Stimulated activated naive CD8-positive, alpha-beta T cell treated with anti-CD3 and anti-CD28 coated beads, Interleukin-15, Interleukin-2, amounts not matched to agents 100 U/mL and 50 U/mL, for 24 hours (primary cell): ENCODE measurements around the gene RSAD1.
"Not testable (repeated sequence)": the region's sequence is repeated elsewhere in the genome, so short reads cannot be mapped to it uniquely, and the experiment has no call there.

ENCODE experiments used
- ATAC-seq: fragments of 150-1000 bp; cut with Tn5 transposase; one replicate; pipeline ENCODE4 v1.10.0; 2021
- DNase-seq: peaks from one replicate; pipeline ENCODE4 v3.0.0; 2021

The RSAD1 gene

DNA sequence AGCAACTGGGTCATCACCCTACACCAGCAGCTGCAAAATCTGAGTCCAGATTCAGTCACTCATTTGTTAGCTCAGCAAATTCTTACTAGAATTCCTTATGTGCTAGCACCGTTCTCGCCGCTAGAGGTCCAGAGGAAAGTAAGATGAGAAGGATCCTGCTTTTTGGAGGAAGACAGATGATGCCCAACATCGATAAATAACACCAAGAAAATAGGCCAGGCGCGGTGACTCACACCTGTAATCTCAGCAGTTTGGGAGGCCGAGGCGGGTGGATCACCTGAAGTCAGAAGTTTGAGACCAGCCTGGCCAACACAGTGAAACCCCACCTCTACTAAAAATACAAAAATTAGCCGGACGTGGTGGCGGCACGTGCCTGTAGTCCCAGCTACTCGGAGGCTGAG, 5.9 kb upstream of the RSAD1 start:
- not testable (repeated sequence) for ATAC-seq, DNase-seq

DNA sequence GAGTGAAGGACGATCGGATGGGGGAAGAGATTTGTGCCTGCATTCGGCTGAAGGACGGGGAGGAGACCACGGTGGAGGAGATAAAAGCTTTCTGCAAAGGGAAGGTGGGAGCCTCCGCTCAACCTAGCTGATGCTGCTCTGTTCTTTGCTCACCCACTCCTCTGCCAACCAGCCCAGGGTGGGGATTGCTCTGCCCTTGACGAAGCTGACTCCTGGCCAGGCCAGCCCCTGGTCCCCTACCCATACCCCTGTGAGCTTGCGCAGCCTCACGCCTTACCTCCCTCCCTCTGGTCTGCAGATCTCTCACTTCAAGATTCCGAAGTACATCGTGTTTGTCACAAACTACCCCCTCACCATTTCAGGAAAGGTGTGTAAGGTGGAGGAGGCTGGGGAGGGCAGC, 4.8 kb upstream of the RSAD1 start:
- ATAC-seq (no peak), DNase-seq (no peak)

DNA sequence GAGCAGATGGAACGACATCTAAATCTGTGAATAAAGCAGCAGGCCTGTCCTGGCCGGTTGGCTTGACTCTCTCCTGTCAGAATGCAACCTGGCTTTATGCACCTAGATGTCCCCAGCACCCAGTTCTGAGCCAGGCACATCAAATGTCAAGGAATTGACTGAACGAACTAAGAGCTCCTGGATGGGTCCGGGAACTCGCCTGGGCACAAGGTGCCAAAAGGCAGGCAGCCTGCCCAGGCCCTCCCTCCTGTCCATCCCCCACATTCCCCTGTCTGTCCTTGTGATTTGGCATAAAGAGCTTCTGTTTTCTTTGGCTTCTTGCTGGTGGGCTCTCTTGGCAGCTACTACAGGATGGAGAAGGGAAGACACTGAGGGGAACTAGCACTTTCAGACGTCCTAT, 4.1 kb upstream of the RSAD1 start:
- no peak for ATAC-seq

DNA sequence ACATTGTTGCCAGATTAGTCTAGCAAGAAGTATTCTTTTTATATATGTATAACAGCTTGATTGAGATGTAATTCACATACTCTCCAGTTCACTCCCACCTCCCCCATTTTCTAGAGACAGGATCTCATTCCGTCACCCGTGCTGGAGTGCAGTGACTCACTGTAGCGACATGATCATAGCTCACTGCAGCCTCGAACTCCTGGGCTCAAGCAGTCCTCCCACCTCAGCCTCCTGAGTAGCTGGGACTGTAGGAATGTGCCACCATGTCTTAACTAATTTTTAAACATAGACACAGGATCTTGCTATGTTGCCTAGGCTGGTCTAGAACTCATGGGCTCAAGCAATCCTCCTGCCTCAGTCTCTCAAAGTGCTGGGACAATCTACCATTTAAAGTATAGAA, 3.3 kb upstream of the RSAD1 start:
- no peak for DNase-seq
- no peak for ATAC-seq

More for the DNA sequence above, 4.1 kb upstream of the RSAD1 start:
- no peak for DNase-seq

DNA sequence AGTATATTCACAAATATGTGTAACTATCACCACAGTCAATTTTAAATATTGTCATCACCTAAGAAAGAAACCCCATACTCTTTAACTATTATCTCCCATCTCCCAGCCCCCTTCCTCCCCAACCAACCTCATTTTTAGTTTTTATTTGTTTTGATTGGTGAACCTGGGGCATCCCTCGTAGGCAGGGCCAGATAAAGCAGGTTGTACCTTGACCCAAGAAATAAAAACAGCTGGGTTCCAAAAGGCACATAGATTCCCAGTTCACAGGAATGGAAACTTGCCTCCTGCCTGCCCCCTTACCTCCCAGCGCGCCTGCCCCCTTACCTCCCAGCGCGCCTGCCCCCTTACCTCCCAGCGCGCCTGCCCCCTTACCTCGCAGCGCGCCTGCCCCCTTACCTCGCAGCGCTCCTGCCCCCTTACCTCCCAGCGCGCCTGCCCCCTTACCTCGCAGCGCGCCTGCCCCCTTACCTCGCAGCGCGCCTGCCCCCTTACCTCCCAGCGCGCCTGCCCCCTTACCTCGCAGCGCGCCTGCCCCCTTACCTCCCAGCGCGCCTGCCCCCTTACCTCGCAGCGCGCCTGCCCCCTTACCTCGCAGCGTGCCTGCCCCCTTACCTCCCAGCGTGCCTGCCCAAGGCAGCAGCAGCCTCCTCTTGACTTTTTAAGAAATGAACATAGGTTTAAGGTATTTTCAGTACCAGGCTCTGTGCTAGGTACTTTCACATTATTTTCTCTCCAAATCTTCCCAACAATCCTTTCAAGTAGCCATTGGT, 2.7 kb upstream of the RSAD1 start:
- not testable (repeated sequence) for ATAC-seq, DNase-seq

DNA sequence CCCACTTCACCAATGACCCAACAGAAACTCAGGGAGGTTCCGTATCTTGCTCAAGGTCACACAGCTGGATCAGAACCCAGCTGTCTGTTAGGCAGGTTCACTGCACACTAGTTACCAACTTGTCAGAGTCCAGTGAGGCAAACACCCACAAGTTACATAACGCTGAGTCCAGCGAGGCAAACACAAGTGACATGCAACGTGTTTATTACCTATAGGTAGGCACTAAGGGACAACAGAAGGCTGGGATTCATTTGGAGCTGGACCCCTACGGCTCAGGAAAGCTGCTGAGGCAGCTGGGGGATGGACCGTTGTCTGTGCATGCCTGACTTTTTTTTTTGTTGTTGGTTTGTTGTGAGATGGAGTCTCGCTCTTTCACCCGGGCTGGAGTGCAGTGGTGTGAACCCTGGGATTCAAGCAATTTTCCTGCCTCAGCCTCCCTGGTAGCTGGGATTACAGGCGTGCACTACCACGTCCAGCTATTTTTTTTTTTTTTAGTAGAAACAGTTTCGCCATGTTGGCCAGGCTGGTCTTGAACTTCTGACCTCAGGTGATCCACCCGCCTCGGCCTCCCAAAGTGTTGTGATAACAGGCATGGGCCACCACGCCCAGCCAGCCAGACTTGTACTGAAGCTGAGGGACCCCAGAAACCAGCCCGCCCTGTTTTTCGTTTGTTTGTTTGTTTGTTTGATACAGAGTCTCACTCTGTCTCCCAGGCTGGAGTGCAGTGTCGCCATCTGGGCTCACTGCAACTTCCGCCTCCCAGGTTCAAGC, 1.9 kb upstream of the RSAD1 start:
- DNase-seq (no peak), ATAC-seq (no peak)

DNA sequence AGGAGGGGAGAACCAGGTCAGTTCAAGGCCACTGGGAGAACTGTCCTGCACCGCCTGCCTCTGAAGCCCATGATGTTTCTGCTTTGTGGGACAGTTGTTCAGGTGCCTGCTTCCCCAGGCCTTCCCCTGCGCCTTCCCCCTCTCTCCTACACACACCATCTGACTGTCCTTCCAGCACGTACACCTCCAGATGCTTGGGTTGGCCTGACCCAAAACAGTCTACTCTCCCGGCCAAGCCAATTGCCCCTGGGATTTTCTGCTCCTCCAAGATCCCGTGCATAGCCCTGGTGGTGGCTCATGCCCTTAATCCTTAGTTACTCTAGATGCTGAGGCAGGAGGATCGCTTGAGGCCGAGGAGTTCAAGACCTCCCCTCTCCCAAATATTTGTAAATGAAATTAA, 684 bp upstream of the RSAD1 start:
- ATAC-seq (no peak), DNase-seq (no peak)

DNA sequence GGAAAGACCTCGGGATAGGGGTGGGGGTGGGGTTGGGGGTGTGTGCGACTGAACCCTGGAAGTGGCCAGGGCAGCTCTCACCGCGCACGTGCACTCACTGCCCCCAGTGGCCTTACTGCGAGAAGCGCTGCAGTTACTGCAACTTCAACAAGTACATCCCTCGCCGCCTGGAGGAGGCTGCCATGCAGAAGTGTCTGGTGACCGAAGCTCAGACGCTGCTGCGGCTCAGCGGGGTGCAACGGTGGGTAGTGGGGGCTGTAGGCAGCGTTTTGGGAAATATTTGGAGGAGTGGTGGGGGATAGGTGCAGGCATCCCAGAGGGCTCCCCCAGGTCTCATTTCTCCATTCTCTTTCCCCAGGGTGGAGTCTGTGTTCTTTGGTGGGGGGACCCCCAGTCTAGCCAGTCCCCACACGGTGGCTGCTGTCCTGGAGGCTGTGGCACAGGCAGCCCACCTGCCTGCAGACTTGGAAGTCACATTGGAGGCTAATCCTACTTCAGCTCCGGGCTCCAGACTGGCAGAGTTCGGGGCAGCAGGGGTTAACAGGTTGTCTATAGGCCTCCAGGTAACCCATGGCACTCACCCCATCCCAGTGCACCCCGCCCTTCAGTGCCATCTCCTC, 972 bp downstream of the RSAD1 start:
- ATAC-seq = peak; percentile 30
- DNase-seq = peak; percentile 72

DNA sequence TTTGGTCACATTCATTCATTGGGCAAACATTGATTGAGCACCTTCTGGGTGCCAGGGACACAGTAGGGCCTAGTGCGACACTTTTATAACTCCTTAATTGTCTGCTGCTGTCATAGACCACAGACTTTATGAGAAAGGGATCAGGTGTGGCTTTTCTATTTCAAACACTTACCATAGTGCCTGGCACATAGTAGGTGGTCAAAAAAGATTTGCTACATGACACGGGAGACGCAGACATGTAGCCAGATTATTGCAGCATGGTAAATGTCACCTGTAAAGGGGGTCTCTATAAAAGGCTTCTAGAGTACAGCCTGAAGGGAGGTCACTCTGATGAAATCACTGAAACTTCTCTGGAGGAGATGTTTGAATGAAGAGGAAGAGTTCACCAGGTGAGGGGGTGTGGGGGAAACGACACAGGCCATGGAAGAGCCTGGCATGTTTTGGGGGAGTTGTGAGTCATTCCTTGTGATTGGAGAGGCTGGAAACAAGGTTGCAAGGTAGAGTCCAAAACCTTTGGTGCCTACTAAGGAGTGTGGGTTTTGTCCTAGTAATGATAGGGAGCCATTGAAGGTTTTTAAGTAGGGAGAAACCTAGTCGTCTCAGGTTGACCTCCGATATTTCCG, 1.6 kb downstream of the RSAD1 start:
- ATAC-seq = no peak
- no peak for DNase-seq

DNA sequence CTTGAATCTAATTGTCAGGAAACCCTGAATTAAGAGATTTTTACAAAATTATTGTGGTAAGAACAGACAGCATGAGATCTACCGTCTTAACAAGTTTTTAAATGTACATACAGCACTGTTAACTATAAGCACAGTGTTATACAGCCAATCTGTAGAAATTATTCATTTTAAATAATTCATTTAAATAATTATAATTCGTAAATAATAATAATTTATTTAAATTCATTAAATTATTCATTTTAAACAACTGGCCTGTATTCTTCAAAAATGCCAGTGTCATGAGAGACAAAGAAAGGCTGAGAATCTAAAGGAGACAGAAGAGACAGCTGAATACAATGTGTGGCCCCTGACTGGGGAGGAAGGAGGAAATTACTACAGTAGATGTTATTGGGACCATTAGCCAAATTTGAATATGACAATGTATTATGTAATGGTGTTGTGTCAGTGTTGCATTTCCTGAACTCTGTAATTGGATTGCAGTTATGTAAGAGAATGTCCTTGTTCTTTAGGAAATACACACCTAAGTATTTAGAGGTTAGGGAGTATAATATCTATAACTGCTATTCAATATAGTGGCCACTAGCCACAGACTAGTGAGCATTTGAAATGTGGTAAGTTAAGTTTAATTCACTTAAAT, 2.3 kb downstream of the RSAD1 start:
- ATAC-seq (no peak), DNase-seq (no peak)

DNA sequence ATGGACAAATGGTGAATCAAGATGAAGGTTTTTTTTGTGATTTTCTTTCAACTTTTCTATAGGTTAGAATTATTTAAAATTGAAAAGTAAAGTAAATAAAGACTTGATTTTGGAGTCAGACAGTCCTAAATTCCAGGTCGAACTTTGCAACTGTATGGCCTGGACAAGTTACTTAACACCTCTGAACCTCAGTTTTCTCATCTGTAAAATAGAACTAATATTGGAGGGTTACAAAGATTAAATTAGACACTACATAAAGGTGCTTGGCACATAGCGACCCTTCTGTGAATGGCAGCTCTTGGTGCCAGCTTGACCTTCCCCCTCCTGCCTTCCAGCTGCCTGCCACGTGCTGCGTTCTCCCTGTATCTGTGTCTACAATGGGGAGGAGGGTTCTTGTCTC, 3.0 kb downstream of the RSAD1 start:
- no peak for ATAC-seq

DNA sequence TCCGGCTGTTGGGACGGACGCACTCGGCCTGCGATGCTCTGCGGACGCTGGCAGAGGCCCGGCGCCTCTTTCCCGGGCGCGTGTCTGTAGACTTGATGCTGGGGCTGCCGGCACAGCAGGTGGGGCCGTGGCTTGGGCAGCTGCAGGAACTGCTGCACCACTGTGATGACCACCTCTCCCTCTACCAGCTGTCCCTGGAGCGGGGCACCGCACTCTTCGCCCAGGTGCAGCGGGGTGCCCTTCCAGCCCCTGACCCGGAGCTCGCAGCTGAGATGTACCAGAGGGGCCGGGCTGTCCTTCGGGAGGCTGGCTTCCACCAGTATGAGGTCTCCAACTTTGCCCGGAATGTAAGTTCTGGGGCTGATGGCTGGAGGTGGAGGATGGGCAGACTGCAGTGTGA, 3.5 kb downstream of the RSAD1 start:
- ATAC-seq (no peak), DNase-seq (no peak)

More for the DNA sequence above, 3.0 kb downstream of the RSAD1 start:
- no peak for DNase-seq

DNA sequence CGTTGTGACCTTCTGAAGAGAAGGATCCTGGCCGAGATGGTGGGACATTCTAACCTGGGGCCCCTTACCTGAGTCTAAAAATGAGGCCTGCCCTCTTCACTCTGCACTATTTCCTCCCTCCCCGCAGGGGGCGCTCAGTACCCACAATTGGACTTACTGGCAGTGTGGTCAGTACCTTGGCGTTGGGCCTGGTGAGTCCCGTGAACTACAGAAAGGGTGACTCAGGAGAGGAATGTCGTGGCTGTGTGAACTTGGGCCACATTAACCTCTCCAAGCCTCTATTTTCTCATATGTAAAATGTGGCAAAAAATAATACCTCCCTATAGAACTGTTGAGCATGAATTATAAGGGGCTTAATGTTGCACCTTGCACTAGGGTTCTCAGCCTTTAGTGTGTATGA, 3.9 kb downstream of the RSAD1 start:
- peak; percentile 17 for ATAC-seq
- DNase-seq = peak; percentile 87

DNA sequence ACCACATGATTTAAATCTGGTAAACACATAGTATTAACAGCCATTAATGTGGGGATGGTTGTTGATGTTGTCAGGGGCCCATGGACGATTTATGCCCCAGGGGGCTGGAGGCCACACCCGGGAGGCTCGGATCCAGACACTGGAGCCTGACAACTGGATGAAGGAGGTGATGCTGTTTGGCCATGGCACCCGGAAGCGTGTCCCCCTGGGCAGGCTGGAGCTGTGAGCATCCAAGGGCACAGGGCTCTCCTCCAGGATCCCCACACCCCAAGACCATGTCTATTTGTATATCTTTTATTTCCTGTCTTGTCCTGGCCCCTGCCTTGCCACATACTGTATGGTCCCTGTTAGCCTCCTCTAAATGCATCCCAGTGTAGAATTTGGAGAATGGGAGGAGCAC, 4.6 kb downstream of the RSAD1 start:
- ATAC-seq (no peak), DNase-seq (no peak)

DNA sequence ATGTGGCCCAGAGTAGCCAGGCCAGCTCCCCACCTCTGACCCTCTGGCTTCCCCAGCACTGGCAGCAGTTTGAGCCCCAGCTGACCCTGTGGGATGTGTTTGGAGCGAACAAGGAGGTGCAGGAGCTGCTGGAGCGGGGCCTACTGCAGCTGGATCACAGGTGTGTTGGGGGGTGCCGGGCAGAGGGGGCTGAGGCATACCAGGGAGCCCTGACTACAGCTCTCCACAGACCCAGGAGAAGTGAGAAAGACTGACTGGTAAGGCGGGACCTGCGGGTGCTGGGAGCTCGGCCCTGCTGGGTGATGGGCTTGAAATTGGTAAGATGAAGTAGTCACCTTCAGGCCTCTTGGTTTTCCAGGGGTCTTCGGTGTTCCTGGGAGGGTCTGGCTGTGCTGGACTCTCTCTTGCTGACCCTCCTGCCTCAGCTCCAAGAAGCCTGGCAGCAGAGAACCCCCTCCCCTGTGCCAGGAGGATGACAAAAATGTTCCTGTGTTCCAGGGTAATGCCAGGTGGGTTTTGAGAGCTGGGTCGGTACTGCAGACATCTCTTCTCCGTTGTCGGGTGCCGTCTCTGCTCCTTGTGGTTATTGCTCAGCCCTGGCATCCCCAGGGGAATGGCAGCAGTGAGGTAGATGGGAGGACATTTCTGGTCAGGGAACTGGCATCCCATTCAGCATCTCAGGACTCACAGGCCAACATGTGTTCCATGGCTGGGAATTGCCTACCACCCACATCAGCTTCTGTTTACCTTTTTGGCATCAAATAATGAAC, 5.9 kb downstream of the RSAD1 start:
- no peak for ATAC-seq
- DNase-seq = no peak

DNA sequence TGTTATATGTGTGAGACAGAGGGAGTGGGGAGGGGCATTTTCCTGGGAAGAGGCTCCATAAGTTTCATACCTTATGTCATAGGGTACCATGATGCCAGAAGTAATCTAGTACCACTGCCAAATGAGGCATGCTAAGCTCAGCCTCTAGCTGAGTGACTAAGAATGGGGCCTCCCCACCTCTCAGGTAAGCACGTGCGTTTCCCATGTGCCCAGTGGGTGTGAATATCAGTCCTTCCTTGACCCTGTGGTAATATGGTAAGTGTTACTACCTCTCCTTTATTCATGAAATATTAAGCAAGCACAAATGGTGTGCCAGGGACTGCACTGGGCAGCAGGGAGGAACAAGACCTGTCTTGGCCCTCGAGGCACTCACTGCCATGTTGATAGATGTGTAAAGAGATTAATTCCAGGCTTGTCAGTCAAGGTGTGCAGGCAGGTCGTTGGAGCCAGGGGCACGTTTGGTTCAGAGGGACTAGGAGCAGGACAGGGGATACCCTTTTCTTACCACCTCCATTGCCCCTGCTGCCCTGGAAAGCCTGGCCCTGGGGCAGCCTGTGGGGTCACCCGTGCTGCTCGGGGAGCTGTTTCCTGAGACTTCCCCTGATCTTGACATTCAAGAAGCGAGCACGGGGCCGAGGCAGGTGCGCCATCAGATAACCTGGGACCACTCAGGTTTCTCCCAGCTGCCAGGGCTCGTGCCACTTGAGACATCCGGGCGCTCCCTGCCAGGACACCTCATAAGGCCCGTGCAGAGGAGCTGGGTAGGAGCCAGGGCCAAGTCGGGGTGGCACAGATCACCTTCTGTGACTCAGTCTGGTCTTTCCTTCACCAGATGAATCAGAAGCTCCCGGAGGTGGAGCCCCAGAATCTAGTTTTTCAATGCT, 8.8 kb downstream of the RSAD1 start:
- no peak for DNase-seq

DNA sequence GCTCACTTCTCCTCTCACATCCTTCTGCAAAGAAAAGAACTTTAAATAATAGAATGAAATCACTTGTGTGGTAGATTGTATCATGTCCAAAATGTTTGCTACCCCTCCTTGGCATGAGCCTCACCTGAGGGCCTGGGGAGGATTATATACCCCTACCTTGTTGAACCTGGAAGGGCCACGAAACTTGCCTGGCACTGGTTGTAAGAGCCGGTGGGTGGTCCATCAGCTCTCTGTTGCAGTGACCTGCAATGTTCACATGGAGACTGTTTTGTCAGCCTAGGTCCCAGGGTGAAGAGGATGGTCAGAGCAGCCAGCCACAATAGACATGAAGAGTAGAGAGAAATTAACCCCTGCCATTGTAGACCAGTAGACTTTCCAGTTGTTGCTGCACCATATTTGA, 10.2 kb downstream of the RSAD1 start:
- ATAC-seq = no peak
- no peak for DNase-seq

More for the DNA sequence above, 8.8 kb downstream of the RSAD1 start:
- peak; percentile 71 for ATAC-seq

DNA sequence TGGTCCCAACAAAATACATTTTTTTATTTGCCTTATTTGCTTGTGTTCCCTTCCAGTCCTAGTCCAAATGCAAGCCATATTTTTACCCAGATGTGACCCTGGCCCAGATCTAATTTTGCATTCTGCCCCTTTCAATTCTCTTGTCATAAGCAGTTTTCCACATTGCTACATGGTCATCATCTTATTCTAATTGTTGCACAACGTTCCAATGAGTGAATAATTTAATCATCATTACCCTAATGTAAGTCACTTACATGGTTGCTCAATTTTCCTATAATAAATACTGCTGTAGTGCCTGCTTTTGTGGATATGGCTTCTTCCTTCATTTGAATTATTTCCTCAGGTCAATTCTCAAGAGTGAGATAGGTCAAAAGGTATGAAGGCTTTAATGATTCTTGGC, 12.8 kb downstream of the RSAD1 start:
- no peak for ATAC-seq

DNA sequence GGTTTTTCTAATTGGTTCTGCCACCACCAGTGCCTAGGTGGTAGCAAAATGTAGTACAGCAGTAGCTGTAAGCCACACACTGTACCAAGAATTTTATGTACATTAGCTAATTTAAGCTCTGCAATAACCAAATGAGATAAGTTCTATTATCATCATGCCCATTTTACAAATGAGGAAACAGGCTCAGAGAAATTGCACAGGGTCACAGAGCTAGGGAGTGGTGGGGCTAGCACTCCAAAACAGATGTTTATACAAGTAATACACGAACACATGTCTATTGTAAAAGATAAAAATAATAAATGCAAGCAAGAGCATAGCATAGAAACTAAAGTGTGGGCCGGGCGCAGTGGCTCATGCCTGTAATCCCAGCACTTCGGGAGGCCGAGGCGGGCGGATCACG, 13.6 kb downstream of the RSAD1 start:
- ATAC-seq (no peak), DNase-seq (no peak)

More for the DNA sequence above, 12.8 kb downstream of the RSAD1 start:
- DNase-seq = no peak

DNA sequence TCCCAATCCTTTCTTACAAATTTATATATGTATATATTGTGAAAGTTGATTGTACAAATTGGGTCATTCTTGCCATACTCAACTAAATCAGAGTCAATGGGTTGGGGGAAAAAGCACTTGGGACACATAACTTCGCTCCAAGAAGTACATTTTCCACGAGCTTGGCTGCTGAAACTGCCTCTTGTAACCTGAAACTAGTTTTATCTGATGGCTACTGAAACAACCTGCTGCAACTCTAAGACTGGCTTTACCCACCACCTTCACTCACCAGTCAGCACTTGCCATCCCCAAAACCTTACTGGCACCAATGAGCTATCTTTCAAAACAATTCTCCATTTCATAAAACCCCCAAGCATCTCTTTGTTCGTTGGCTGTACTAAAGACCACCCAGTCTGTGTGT, 15.1 kb downstream of the RSAD1 start:
- no peak for DNase-seq
- no peak for ATAC-seq
